Inflammatory macrophage (primary cell): ENCODE results near the gene ZNF92.
"Not testable (repeated sequence)": the region's sequence is repeated elsewhere in the genome, so short reads cannot be mapped to it uniquely, and the experiment has no call there.

Experiments used
- DNase-seq, 2 donors: peaks; one replicate each; pipeline ENCODE4 v3.0.0-alpha.2; 2020 to 2022

ZNF92 gene

GRCh38 chr7:65429642-65430343 is 56.1 kb downstream of the ZNF92 start:
- no peak for DNase-seq

GRCh38 chr7:65430344-65431186 is 56.9 kb downstream of the ZNF92 start:
- no peak for DNase-seq

GRCh38 chr7:65434307-65434706 is 60.7 kb downstream of the ZNF92 start:
- no peak for DNase-seq

- no peak for DNase-seq
Measured at GRCh38 chr7:65436163-65436562, 62.5 kb downstream of the ZNF92 start.

GRCh38 chr7:65438598-65438997 is 64.9 kb downstream of the ZNF92 start:
- no peak for DNase-seq

- DNase-seq = no peak
Measured at GRCh38 chr7:65441010-65441409, 67.4 kb downstream of the ZNF92 start.

GRCh38 chr7:65444205-65444842 is 70.7 kb downstream of the ZNF92 start:
- no peak for DNase-seq

- DNase-seq = no peak
Measured at GRCh38 chr7:65444899-65445823, 71.5 kb downstream of the ZNF92 start.

- DNase-seq = not testable (repeated sequence)
Measured at GRCh38 chr7:65447041-65447440, 73.4 kb downstream of the ZNF92 start.

GRCh38 chr7:65448816-65449504 is 75.3 kb downstream of the ZNF92 start:
- no peak for DNase-seq

GRCh38 chr7:65449505-65449852 is 75.8 kb downstream of the ZNF92 start:
- DNase-seq = no peak
